ENCODE results near the gene DRC7. TPM values are rescaled to one million over a fixed set of nuclear protein-coding genes. Genes with fewer than 3 reads are reported as not detected.

Gene DRC7
- total and polyA plus RNA-seq, 9 of the 15 experiments (the other 6 are each of a cell fraction or from before 2014, with no cell fraction given) = 0.04 to 0.33 (median 0.12) TPM; not detected in 3

- TF ChIP-seq MYBL2 (IDR thresholded peaks at IDR 0.05; ENCODE audit: low read depth) (no peak), MYBL2 (CRISPR knock-in tag; IDR thresholded peaks at IDR 0.05; ENCODE audit: borderline replicate concordance) (no peak), ZBED1 (IDR thresholded peaks at IDR 0.05) (no peak), ZBTB34 (CRISPR knock-in tag; IDR thresholded peaks at IDR 0.05) (no peak), SMAD3 (CRISPR knock-in tag; conservative IDR thresholded peaks at IDR 0.05) (no peak), SP1 (CRISPR knock-in tag; IDR thresholded peaks at IDR 0.05) (no peak), ETV5 (CRISPR knock-in tag; IDR thresholded peaks at IDR 0.05; ENCODE audit: low read depth) (no peak), SMARCA5 (IDR thresholded peaks at IDR 0.05) (no peak), FOXK1 (CRISPR knock-in tag; IDR thresholded peaks at IDR 0.05; ENCODE audit: borderline replicate concordance) (no peak), XRCC3 (IDR thresholded peaks at IDR 0.05) (no peak), ZNF77 (CRISPR knock-in tag; IDR thresholded peaks at IDR 0.05) (no peak), HNRNPK (IDR thresholded peaks at IDR 0.05; ENCODE audit: low read depth, low read length, poor library complexity, severe bottlenecking) (no peak), RB1 (IDR thresholded peaks at IDR 0.05; ENCODE audit: low read depth) (no peak), PREB (CRISPR knock-in tag; IDR thresholded peaks at IDR 0.05) (no peak), ZNF23 (CRISPR knock-in tag; IDR thresholded peaks at IDR 0.05) (no peak), ILK (tag; IDR thresholded peaks at IDR 0.05; ENCODE audit: borderline replicate concordance, low read depth) (no peak), DACH1 (IDR thresholded peaks at IDR 0.05; ENCODE audit: partially characterized antibody) (no peak), ZNF41 (CRISPR knock-in tag; conservative IDR thresholded peaks at IDR 0.05) (no peak), ZNF764 (CRISPR knock-in tag; IDR thresholded peaks at IDR 0.05; ENCODE audit: low read depth) (no peak), MYNN (IDR thresholded peaks at IDR 0.05) (no peak), MYNN (CRISPR knock-in tag; IDR thresholded peaks at IDR 0.05) (no peak), CBFB (CRISPR knock-in tag; IDR thresholded peaks at IDR 0.05) (no peak), HDAC6 (IDR thresholded peaks at IDR 0.05; ENCODE audit: low read depth, low read length) (no peak), C11orf30 (IDR thresholded peaks at IDR 0.05; ENCODE audit: low read depth) (no peak), DPF2 (IDR thresholded peaks at IDR 0.05) (peak; percentile 82), KLF10 (CRISPR knock-in tag; IDR thresholded peaks at IDR 0.05) (no peak)
- TF ChIP-seq, protein P1, sequence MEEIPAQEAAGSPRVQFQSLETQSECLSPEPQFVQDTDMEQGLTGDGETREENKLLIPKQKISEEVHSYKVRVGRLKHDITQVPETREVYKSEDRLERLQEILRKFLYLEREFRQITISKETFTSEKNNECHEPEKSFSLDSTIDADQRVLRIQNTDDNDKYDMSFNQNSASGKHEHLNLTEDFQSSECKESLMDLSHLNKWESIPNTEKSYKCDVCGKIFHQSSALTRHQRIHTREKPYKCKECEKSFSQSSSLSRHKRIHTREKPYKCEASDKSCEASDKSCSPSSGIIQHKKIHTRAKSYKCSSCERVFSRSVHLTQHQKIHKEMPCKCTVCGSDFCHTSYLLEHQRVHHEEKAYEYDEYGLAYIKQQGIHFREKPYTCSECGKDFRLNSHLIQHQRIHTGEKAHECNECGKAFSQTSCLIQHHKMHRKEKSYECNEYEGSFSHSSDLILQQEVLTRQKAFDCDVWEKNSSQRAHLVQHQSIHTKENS (CRISPR knock-in tag; IDR thresholded peaks at IDR 0.05) = no peak
- TF ChIP-seq, protein P2, sequence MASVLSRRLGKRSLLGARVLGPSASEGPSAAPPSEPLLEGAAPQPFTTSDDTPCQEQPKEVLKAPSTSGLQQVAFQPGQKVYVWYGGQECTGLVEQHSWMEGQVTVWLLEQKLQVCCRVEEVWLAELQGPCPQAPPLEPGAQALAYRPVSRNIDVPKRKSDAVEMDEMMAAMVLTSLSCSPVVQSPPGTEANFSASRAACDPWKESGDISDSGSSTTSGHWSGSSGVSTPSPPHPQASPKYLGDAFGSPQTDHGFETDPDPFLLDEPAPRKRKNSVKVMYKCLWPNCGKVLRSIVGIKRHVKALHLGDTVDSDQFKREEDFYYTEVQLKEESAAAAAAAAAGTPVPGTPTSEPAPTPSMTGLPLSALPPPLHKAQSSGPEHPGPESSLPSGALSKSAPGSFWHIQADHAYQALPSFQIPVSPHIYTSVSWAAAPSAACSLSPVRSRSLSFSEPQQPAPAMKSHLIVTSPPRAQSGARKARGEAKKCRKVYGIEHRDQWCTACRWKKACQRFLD (CRISPR knock-in tag; IDR thresholded peaks at IDR 0.05) = no peak
Observed at GRCh38 chr16:57675741-57676551, 18.7 kb upstream of the DRC7 start (continued).
